Muscle layer of duodenum (tissue), 2 donors: ENCODE measurements around the gene NMU.

Experiments
- H3K27ac ChIP-seq: one replicate; pipeline ENCODE4 v1.7.0; 2013; ENCODE audit warnings: mild to moderate bottlenecking, low read length
- H3K27me3 ChIP-seq: one replicate; pipeline ENCODE4 v1.7.0; 2013; ENCODE audit warnings: low read depth, mild to moderate bottlenecking, control low read depth, low read length
- H3K36me3 ChIP-seq, 2 donors: one replicate each; pipeline ENCODE4 v1.7.0; 2013; ENCODE audit warnings: low read length in 2 of 2, control low read depth in 1 of 2, mild to moderate bottlenecking in 1 of 2; ENCODE audit not compliant: insufficient read depth in 2 of 2, control insufficient read depth in 1 of 2
- H3K4me1 ChIP-seq, 2 donors: one replicate each; pipeline ENCODE4 v1.7.0; 2013; ENCODE audit warnings: low read length in 2 of 2, mild to moderate bottlenecking in 2 of 2, control low read depth in 1 of 2, moderate library complexity in 1 of 2; ENCODE audit not compliant: insufficient read depth in 2 of 2, control insufficient read depth in 1 of 2
- H3K4me3 ChIP-seq, 2 donors: one replicate each; pipeline ENCODE4 v1.7.0; 2013; ENCODE audit warnings: low read length in 2 of 2, low read depth in 1 of 2, mild to moderate bottlenecking in 1 of 2
- H3K9me3 ChIP-seq, 2 donors: one replicate each; pipeline ENCODE4 v1.7.0; 2013; ENCODE audit warnings: low read length in 2 of 2, control low read depth in 1 of 2, mild to moderate bottlenecking in 1 of 2; ENCODE audit not compliant: control insufficient read depth in 1 of 2
- donor health status: healthy.

NMU gene

GRCh38 chr4:55618546-55619143 is 17.5 kb downstream of the NMU start:
- H3K4me3 ChIP-seq: no peak overlapping the region
- no peaks in the 10 kb centered on the region for H3K4me1 ChIP-seq
- H3K27ac ChIP-seq: no peak overlapping the region
- no peaks in the 10 kb centered on the region for H3K9me3 ChIP-seq
- H3K36me3 ChIP-seq: no peaks in the 10 kb centered on the region
- H3K27me3 ChIP-seq: no peaks in the 10 kb centered on the region

GRCh38 chr4:55617587-55618197 is 18.4 kb downstream of the NMU start:
- no peak overlapping the region for H3K27ac ChIP-seq
- no peaks in the 10 kb centered on the region for H3K4me1 ChIP-seq
- H3K27me3 ChIP-seq: no peaks in the 10 kb centered on the region
- no peaks in the 10 kb centered on the region for H3K36me3 ChIP-seq
- H3K4me3 ChIP-seq: no peak overlapping the region
- no peaks in the 10 kb centered on the region for H3K9me3 ChIP-seq

- H3K4me3 ChIP-seq: no peak overlapping the region
- H3K9me3 ChIP-seq: no peaks in the 10 kb centered on the region
- no peak overlapping the region for H3K27ac ChIP-seq
- no peaks in the 10 kb centered on the region for H3K36me3 ChIP-seq
- H3K27me3 ChIP-seq: no peaks in the 10 kb centered on the region
- H3K4me1 ChIP-seq: no peaks in the 10 kb centered on the region
These were observed 21.1 kb downstream of the NMU start for GRCh38 chr4:55615008-55615407.

GRCh38 chr4:55613621-55614020 is 22.5 kb downstream of the NMU start:
- H3K27me3 ChIP-seq: no peaks in the 10 kb centered on the region
- H3K9me3 ChIP-seq: no peaks in the 10 kb centered on the region
- no peaks in the 10 kb centered on the region for H3K4me1 ChIP-seq
- H3K36me3 ChIP-seq: no peaks in the 10 kb centered on the region
- H3K27ac ChIP-seq: no peak overlapping the region
- no peak overlapping the region for H3K4me3 ChIP-seq

- Histone ChIP-seq H3K4me1 (no peaks in the 10 kb centered on the region), H3K36me3 (no peaks in the 10 kb centered on the region), H3K27me3 (no peaks in the 10 kb centered on the region), H3K27ac (no peak overlapping the region), H3K4me3 (no peak overlapping the region), H3K9me3 (no peaks in the 10 kb centered on the region)
These were observed 23.8 kb downstream of the NMU start for GRCh38 chr4:55612341-55612740.

GRCh38 chr4:55611358-55612059 is 24.6 kb downstream of the NMU start:
- Histone ChIP-seq H3K27ac (no peak overlapping the region), H3K4me3 (no peak overlapping the region), H3K36me3 (no peaks in the 10 kb centered on the region), H3K4me1 (no peaks in the 10 kb centered on the region), H3K9me3 (no peaks in the 10 kb centered on the region), H3K27me3 (no peaks in the 10 kb centered on the region)

GRCh38 chr4:55610381-55610780 is 25.7 kb downstream of the NMU start:
- Histone ChIP-seq H3K9me3 (no peaks in the 10 kb centered on the region), H3K27me3 (no peaks in the 10 kb centered on the region), H3K36me3 (no peaks in the 10 kb centered on the region)

GRCh38 chr4:55609393-55609866 is 26.7 kb downstream of the NMU start:
- Histone ChIP-seq H3K36me3 (no peaks in the 10 kb centered on the region), H3K4me1 (no peaks in the 10 kb centered on the region), H3K4me3 (no peak overlapping the region), H3K27ac (no peak overlapping the region), H3K27me3 (no peaks in the 10 kb centered on the region), H3K9me3 (no peaks in the 10 kb centered on the region)

More at GRCh38 chr4:55610381-55610780, 25.7 kb downstream of the NMU start:
- Histone ChIP-seq H3K4me1 (no peaks in the 10 kb centered on the region), H3K4me3 (no peak overlapping the region), H3K27ac (no peak overlapping the region)

GRCh38 chr4:55608591-55608990 is 27.5 kb downstream of the NMU start:
- Histone ChIP-seq H3K4me3 (no peak overlapping the region), H3K9me3 (no peaks in the 10 kb centered on the region), H3K27me3 (no peaks in the 10 kb centered on the region), H3K27ac (no peak overlapping the region), H3K4me1 (no peaks in the 10 kb centered on the region), H3K36me3 (no peaks in the 10 kb centered on the region)

GRCh38 chr4:55604996-55605395 is 31.1 kb downstream of the NMU start:
- H3K4me3 ChIP-seq: no peak overlapping the region
- no peaks in the 10 kb centered on the region for H3K9me3 ChIP-seq
- no peak overlapping the region for H3K27ac ChIP-seq
- H3K4me1 ChIP-seq: no peaks in the 10 kb centered on the region
- no peaks in the 10 kb centered on the region for H3K36me3 ChIP-seq
- no peaks in the 10 kb centered on the region for H3K27me3 ChIP-seq

- no peaks in the 10 kb centered on the region for H3K9me3 ChIP-seq
- H3K27me3 ChIP-seq: no peaks in the 10 kb centered on the region
- no peaks in the 10 kb centered on the region for H3K36me3 ChIP-seq
- H3K27ac ChIP-seq: no peak overlapping the region
- no peak overlapping the region for H3K4me3 ChIP-seq
- no peaks in the 10 kb centered on the region for H3K4me1 ChIP-seq
These were observed 35.5 kb downstream of the NMU start for GRCh38 chr4:55600640-55601039.
